OCI-LY1 (cell line): ENCODE data around the gene GNAZ.

Experiments
- H2AFZ ChIP-seq: fragments of 200-600 bp; sonication (generic), shearing (Covaris generic); 2 replicates; pipeline ENCODE4 v1.6.0; 2014; ENCODE audit warnings: antibody characterized with exemption, mild to moderate bottlenecking, low read length
- H3F3A ChIP-seq: fragments of 200-600 bp; sonication (generic), shearing (Covaris generic); 2 replicates; pipeline ENCODE4 v1.6.0; 2014; ENCODE audit warnings: mild to moderate bottlenecking, antibody characterized with exemption, low read length, moderate library complexity; ENCODE audit not compliant: insufficient read depth
- H3K27ac ChIP-seq: fragments of 200-600 bp; sonication (generic); 2 replicates; pipeline ENCODE4 v1.5.1; 2014; ENCODE audit warnings: low read length, mixed run types, mild to moderate bottlenecking, low read depth; ENCODE audit not compliant: poor library complexity, severe bottlenecking
- H3K27me3 ChIP-seq: fragments of 200-600 bp; sonication (generic); 2 replicates; pipeline ENCODE4 v1.6.0; 2014; ENCODE audit warnings: antibody characterized with exemption, mild to moderate bottlenecking, low read length, moderate library complexity; ENCODE audit not compliant: insufficient read depth
- H3K36me3 ChIP-seq: fragments of 200-600 bp; sonication (generic); 2 replicates; pipeline ENCODE4 v1.6.1; 2014; ENCODE audit warnings: mild to moderate bottlenecking, antibody characterized with exemption, low read length, moderate library complexity, mixed read lengths; ENCODE audit not compliant: insufficient read depth
- H3K4me1 ChIP-seq: fragments of 200-600 bp; sonication (generic); 2 replicates; pipeline ENCODE4 v1.5.1; 2014; ENCODE audit warnings: mild to moderate bottlenecking, low read length, moderate library complexity; ENCODE audit not compliant: insufficient read depth, severe bottlenecking
- H3K4me2 ChIP-seq: fragments of 200-600 bp; sonication (generic), shearing (Covaris generic); 2 replicates; pipeline ENCODE4 v1.6.1; 2014; ENCODE audit warnings: low read length
- H3K4me3 ChIP-seq: fragments of 200-600 bp; sonication (generic); 2 replicates; pipeline ENCODE4 v1.5.1; 2014; ENCODE audit warnings: low read length, low read depth, mild to moderate bottlenecking, mixed read lengths; ENCODE audit not compliant: poor library complexity, severe bottlenecking
- H3K79me2 ChIP-seq: fragments of 200-600 bp; shearing (Covaris generic); 2 replicates; pipeline ENCODE4 v1.6.1; 2016; ENCODE audit warnings: mixed run types, low read length, mixed read lengths; ENCODE audit not compliant: insufficient read depth
- H3K9ac ChIP-seq: fragments of 200-600 bp; sonication (generic), shearing (Covaris generic); 2 replicates; pipeline ENCODE4 v1.6.1; 2014; ENCODE audit warnings: mild to moderate bottlenecking, low read length, mixed read lengths
- H3K9me2 ChIP-seq: fragments of 200-600 bp; sonication (generic), shearing (Covaris generic); 2 replicates; pipeline ENCODE4 v1.6.1; 2014; ENCODE audit warnings: low read depth, mild to moderate bottlenecking, low read length, mixed read lengths
- H3K9me3 ChIP-seq: fragments of 200-600 bp; shearing (Covaris generic); 2 replicates; pipeline ENCODE4 v1.6.1; 2014; ENCODE audit warnings: low read length, mixed read lengths
- H4K20me1 ChIP-seq: fragments of 200-600 bp; sonication (generic), shearing (Covaris generic); 2 replicates; pipeline ENCODE4 v1.6.0; 2016; ENCODE audit warnings: mild to moderate bottlenecking, low read length; ENCODE audit not compliant: insufficient read depth
- EZH2 ChIP-seq: fragments of 200-600 bp; sonication (generic), shearing (Covaris generic); IDR thresholded peaks from 2 replicates; pipeline ENCODE4 v1.8.0; 2017; ENCODE audit warnings: borderline replicate concordance, mixed run types, mild to moderate bottlenecking, antibody characterized with exemption, low read length, moderate library complexity, mixed read lengths
- TF ChIP-seq, protein P1 (sequence below): fragments of 200-600 bp; sonication (generic), shearing (Covaris generic); IDR thresholded peaks from 2 replicates; pipeline ENCODE4 v1.5.1; 2017; ENCODE audit warnings: mild to moderate bottlenecking, antibody characterized with exemption, low read length, moderate library complexity, mixed read lengths

The GNAZ gene

DNA sequence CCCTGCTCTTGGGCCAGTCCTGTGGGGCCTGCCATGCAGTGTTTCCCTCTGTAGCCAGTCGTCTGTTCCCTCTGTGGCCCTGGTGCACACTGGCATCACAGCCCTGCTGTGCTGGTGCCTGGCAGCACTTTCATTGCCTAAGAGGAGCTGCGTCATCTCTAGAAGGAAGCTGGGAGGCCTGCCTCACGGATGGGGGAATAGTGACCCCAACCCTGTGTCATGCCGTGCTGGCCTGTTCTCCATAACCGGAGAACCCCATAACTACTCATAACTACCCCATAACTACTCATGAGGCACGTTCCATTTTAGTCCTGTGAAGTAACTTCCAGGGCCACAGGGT is 88.9 kb downstream of the GNAZ start:
- TF ChIP-seq, protein P1, sequence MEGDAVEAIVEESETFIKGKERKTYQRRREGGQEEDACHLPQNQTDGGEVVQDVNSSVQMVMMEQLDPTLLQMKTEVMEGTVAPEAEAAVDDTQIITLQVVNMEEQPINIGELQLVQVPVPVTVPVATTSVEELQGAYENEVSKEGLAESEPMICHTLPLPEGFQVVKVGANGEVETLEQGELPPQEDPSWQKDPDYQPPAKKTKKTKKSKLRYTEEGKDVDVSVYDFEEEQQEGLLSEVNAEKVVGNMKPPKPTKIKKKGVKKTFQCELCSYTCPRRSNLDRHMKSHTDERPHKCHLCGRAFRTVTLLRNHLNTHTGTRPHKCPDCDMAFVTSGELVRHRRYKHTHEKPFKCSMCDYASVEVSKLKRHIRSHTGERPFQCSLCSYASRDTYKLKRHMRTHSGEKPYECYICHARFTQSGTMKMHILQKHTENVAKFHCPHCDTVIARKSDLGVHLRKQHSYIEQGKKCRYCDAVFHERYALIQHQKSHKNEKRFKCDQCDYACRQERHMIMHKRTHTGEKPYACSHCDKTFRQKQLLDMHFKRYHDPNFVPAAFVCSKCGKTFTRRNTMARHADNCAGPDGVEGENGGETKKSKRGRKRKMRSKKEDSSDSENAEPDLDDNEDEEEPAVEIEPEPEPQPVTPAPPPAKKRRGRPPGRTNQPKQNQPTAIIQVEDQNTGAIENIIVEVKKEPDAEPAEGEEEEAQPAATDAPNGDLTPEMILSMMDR, result no peak
- TF ChIP-seq EZH2, result no peak

DNA sequence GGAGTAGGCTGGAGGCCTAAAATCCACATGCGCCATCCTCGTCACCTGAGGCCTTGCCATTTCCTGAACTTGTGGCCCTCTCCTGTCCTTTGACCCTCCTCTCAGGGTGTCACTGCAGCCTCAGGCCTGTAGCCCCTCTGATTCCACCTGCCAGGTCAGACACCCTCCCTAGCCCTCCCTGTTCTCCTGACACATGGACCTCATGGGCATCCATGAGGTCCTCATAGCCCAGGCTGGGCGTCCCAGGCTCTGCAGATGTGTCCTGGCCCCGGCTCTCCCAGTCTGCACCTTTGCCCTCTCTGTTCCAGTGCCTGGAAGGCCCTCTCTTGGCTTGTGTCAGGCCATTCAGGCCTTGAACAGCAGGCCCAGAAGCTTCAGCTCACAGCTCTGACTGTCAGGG is 90.7 kb downstream of the GNAZ start:
- Histone ChIP-seq H3K36me3 (no peaks in the 10 kb centered on the region), H3K4me3 (no peak overlapping the region), H3F3A (no peaks in the 10 kb centered on the region), H3K4me2 (no peak overlapping the region), H3K9me3 (no peaks in the 10 kb centered on the region), H3K4me1 (peaks cover 18% of the 10 kb centered on the region), H3K79me2 (no peaks in the 10 kb centered on the region), H3K27me3 (no peaks in the 10 kb centered on the region), H2AFZ (no peak overlapping the region), H3K9ac (no peak overlapping the region), H3K27ac (no peak overlapping the region), H3K9me2 (no peaks in the 10 kb centered on the region), H4K20me1 (no peaks in the 10 kb centered on the region)
- TF ChIP-seq, protein P1, result no peak
- no peak for TF ChIP-seq EZH2

More for the DNA sequence above, 88.9 kb downstream of the GNAZ start:
- Histone ChIP-seq H3K36me3 (no peaks in the 10 kb centered on the region), H3K4me3 (no peak overlapping the region), H3F3A (no peaks in the 10 kb centered on the region), H3K9me2 (no peaks in the 10 kb centered on the region), H3K9me3 (no peaks in the 10 kb centered on the region), H4K20me1 (no peaks in the 10 kb centered on the region), H3K4me1 (peaks cover 20% of the 10 kb centered on the region), H3K27me3 (no peaks in the 10 kb centered on the region), H3K9ac (no peak overlapping the region), H3K4me2 (no peak overlapping the region), H3K27ac (no peak overlapping the region), H3K79me2 (no peaks in the 10 kb centered on the region), H2AFZ (no peak overlapping the region)

DNA sequence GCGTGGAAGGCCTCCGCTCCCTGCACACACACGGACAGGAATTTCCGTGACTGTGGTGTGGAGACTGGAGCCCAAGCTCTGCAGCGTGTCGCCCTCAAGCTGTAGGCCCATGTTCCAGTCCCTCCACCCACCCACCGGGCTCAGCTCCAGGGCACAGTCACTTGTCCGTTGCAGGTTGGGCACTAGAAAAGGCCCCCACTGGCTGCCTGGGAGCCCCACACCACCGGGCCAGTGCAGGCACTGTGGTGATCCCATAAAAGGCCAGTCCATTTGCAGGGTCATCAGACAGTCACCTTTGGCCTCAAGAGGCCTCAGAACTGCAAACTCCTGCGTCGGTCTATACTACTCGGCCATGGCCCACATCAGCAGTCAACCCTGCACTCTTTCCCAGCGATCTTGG is 91.3 kb downstream of the GNAZ start:
- no peaks in the 10 kb centered on the region for H3F3A ChIP-seq
- H3K4me1 ChIP-seq, result peaks cover 12% of the 10 kb centered on the region
- no peak overlapping the region for H3K27ac ChIP-seq
- TF ChIP-seq, protein P1, result no peak
- TF ChIP-seq EZH2, result no peak
- H3K9ac ChIP-seq, result no peak overlapping the region
- H3K79me2 ChIP-seq, result no peaks in the 10 kb centered on the region
- no peak overlapping the region for H3K4me2 ChIP-seq
- no peaks in the 10 kb centered on the region for H4K20me1 ChIP-seq
- H2AFZ ChIP-seq, result no peak overlapping the region
- no peaks in the 10 kb centered on the region for H3K9me3 ChIP-seq
- H3K27me3 ChIP-seq, result no peaks in the 10 kb centered on the region
- H3K9me2 ChIP-seq, result no peaks in the 10 kb centered on the region
- no peaks in the 10 kb centered on the region for H3K36me3 ChIP-seq
- H3K4me3 ChIP-seq, result no peak overlapping the region
